H54 (cell line): ENCODE measurements around the gene PRKD1.
A peak's percentile ranks its signal among the peaks of the same experiment; 100 is the strongest.

ENCODE experiments used
- DNase-seq: peaks from one replicate; pipeline ENCODE4 v3.0.0; 2011; ENCODE audit warnings: low spot score, mixed read lengths; ENCODE audit not compliant: insufficient read length
- FAIRE-seq: peaks from 3 replicates; lab custom pipeline; 2011; peaks lifted over from hg19 to GRCh38; lab: Jason Lieb, UNC
- POLR2A ChIP-seq: IDR thresholded peaks from 2 replicates; pipeline ENCODE4 v1.6.1; 2011; ENCODE audit warnings: low read depth, mild to moderate bottlenecking, low read length

Gene PRKD1

DNA sequence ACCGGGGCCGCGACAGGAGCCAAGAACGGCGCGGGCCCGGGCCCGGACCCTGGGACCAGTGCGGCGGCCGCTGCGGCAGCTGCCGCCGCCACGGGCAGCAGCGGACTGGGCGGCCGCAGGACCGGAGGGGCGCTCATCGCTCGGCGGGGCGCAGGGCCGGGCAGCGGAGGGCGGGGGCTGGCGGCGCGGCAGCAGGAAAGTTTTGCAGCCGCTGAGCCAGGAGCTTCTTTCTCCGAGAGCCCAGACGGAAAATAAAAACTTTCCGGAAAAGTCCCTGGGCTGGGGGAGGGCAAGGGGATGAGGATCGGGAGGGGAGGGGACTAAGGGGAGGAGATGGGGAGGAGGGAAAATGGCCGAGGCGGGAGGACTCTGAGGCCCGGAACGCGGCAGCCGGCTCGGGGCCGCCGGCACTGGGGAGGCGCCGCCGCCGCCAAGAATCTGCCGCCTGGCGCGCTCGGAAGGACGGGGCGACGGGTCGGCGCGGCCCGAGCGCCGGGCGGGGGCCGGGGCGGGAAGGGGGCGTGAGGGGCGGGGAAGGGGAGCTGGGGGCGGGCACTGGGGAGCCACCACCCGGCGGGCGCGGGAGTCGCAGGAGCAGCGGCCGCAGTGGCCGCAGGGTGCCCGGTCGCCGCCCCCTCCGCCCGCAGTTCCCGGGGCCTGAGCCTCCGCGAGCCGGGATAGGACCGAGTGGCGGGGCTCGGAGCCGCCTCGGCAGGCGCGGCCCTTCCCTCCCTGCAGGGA is at the start of gene PRKD1:
TSS of gene PRKD1 (minus strand) at position 472 of the 741 bp plus-strand sequence.
- DNase-seq (peak; percentile 35), FAIRE-seq (no peak)
- TF ChIP-seq POLR2A, result no peak; the same call in 1 of the 2 replicates

DNA sequence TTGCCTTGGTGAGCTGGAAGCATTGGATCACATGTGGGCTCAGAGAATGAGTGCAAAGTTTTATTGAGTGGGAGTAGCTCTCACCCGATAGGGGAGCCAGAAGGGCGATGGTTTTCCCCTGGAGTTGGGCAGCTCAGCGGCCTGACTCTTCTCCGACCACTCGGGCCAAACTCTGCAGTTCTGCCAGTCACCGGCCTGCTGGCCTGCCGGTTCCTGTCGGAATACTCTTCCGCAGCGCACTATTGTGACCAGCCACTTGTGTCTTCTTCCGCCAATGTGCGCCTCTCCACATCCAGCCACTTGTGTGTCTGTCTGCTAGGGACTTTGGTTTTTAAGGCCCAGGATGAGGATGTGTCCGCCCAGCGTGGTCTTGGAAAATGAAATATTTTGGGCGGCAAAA is 43.5 kb upstream of the PRKD1 start:
- no peak for TF ChIP-seq POLR2A
- no peak for DNase-seq
- FAIRE-seq, result no peak

DNA sequence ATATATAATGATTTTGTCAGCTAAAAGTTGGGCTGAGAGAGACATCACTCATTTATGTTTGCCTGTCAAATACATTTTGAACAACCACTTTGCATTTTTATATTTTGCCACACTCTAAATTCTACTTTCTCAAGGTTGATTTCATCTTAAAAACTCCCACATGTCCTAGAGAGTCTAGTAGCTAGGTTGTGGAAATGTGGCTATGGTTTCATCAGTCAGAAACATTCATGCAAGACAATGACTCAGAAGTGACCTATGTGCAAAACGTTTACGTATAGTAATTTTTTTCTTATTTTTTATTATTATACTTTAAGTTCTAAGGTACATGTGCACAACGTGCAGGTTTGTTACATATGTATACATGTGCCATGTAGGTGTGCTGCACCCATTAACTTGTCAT is 27.4 kb upstream of the PRKD1 start:
- DNase-seq (no peak), FAIRE-seq (no peak)
- TF ChIP-seq POLR2A, result no peak

DNA sequence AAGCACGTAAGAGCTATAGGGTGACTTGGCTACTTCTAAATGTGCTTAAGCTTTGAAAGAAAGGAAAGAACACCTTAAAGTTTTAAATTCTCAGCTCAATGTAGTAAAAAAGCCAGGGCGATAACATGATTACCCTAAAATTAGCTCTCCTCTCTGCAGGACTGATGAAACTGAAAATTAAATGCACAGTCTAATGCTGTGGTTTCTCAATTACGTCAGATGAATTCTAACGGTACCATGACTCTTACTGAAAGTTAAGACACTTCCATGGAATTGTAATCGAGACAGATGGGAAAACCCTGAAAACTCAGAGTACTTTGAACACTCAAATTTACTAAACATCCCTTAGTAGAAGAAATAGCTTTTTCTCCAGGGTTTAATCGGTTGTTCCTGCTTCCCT is 25.9 kb upstream of the PRKD1 start:
- TF ChIP-seq POLR2A, result no peak
- no peak for FAIRE-seq
- no peak for DNase-seq

DNA sequence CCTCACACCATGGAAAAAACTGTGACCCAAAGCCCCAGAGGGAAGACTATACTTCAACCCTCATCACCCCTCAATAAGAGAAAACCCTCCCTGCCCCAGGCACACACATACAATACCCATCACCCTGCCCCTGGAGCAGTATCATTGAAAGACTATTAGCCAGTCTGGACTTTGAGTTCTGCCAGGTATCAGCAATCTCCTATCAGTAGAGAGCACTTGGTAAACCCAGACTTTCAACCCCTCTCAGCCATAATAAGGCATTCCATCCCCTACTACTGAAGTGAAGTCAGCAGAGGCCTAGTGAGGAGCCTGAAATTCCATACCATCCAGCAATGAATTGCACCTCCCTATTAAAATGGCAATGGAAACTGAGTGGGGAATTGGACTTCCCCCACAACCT is 16.4 kb upstream of the PRKD1 start:
- no peak for TF ChIP-seq POLR2A
- DNase-seq (no peak), FAIRE-seq (no peak)

DNA sequence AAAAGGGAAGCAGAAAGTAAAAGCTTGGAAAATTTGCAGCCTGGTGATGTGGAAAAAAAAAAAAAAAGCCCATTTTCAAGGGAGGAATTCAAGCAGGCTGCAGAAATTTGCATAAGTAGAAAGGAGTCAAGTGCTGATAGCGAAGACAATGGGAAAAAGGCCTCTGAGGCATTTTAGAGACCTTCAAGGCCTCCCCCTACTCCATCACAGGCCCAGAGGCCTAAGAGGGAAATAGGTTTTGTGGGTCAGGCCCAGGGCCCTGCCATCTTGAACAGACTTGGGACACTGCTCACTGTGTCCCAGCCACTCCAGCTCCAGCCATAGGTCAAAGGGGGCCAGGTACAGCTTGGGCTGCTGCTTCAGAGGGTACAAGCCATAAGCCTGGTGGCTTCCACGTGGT is 13.8 kb upstream of the PRKD1 start:
- no peak for TF ChIP-seq POLR2A
- no peak for FAIRE-seq
- no peak for DNase-seq

DNA sequence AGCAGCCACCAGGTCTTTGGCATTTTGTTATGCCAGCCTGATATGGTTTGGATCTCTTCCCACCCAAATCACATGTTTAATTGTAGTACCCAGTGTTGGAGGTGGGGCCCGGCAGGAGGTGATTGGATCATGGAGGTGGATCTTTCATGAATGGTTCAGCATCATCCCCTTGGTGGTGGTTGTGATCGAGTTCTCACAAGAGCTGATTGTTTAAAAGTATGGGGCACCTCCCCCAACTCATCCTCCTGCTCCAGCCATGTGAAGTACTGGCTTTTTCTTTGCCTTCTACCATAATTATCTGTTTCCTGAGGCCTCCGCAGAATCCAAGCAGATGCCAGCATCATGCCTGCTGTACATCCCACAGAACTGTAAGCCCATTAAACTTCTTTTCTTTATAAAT is 12.8 kb upstream of the PRKD1 start:
- TF ChIP-seq POLR2A, result no peak
- FAIRE-seq, result no peak
- no peak for DNase-seq

DNA sequence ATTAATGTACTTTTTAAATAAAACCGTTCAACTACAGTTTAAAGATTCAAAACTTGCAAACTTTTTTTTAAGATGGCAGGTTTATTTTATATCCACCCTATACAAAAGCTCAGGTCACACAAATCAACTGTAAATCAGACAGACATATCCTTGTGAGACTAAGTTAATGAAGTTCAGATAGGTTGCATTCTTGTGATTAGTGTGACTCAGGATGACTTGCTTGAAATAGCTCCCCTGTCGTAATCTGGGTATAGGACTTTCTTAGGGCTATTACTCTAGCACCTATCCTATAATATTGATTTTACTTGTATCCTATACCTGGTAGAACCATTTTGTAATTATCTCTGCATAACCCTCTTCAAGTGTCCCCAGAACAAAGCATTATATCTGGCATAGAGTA is 9.5 kb upstream of the PRKD1 start:
- DNase-seq (no peak), FAIRE-seq (peak; percentile 70)
- no peak for TF ChIP-seq POLR2A

DNA sequence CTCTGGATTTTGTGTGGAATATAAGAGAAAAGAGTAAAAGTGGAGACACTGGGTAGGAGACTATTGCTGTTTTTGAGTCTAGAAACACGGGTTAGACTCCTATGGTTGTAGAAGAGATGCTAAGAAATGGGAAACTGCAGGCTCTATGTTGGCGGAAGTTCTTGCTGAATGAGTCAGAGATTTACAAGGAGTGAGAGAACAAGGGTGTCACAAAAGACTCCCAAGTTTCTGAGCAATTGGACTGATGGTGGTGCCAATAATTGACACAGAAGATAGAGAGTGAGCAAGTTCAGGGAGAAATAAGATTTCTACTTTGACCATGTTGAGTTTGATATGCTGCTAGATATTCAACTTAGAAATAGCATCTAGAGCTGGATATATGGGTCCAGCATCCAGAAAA is 2.6 kb upstream of the PRKD1 start:
- DNase-seq (peak; percentile 21), FAIRE-seq (peak; percentile 11)
- TF ChIP-seq POLR2A, result no peak

DNA sequence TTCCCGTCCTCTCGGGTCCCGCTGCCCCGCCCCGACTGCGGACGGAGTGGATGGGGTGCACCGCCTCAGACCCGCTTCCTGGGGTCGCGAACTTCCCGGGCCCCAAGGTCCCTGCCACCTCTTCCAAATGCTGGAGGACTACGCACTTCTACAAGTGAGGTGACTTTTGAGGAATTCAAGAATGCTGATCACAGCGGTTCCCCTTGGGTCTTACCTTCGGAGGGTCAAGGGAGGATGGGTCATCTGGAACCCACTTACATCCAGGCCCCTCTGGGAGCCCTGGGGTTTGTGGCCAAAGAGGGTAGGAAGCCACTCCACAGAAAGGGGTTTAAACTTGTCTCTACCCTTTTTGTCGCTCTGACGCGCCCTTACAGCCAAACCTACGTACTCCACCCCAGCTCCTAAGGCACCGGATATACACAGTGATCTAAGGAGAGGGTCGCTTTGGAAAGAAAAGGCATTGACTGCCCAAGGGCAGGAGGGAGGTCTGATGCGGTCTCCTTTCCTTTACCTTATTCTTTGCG is 532 bp upstream of the PRKD1 start:
- no peak for TF ChIP-seq POLR2A
- DNase-seq (no peak), FAIRE-seq (no peak)

DNA sequence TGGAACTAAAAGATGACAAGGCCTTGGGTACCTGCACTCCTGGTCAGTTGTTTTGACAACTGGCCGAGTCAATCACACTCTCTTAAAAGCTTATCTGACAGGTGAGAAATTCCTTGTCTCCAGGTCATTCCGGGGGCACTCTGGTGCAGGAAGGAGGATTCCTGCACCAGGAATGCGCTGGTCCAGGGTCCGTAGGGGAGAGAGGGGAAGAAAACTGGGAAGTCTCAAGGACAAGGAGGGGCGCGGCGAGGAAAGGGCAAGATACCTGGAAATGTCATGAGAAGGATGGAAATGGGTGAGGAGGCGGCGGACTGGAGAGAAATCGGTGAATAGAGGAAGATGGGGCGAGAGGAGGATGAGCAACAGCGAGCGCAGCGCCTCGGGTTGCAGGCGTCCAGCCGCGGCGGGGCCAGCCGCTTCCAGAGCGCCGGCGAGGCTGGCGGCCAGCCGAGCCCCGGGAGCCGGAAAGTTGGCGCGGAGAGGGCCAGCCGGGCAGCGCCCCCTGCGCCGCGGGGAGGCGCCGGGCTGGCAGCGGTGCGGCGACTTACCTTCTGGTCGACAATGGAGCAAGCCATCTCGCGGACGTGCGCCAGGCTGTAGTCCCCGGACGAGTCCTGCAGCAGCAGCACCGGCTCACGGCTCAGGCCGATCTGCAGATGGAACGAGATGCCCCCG is 809 bp downstream of the PRKD1 start:
- FAIRE-seq, result no peak
- DNase-seq, result no peak
- TF ChIP-seq POLR2A, result no peak

DNA sequence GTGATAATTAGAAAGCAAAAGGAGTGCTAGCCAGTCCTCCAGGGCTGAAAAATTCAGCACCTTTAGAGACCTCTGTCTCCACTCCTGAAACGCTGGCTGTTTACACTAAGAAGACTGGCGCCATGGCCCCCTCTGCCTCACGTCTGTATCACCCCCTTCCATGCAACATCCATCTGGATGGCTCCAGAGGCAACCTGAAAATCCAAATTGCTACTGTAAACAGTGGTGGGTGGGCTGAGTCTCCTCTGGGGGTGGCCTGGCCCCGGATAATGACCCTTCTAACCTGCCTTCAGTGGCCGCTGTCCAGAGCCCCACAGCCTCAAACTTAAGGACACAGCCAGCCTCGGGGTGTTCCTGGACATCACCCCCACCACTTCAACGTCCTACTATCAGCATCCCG is 1.4 kb downstream of the PRKD1 start:
- no peak for TF ChIP-seq POLR2A
- DNase-seq, result no peak

DNA sequence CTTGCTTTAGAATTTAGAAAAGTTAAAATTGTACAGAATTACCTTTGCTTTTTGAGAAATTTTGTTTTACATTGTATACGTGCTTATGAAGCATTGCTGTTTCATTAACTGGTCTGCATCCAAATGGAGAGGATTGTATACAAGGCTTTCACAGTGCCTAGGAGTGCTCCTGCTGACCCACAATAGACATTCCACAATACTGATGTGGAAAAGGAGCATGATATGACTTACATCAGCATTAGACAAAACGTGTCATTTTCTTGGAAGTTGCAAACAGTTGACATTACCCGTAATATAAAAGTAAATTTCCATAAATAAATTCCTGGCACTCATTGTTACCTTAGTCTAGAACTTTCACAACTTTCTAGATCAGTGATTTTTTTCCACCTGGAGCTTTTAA is 1.9 kb downstream of the PRKD1 start:
- FAIRE-seq (no peak), DNase-seq (no peak)
- TF ChIP-seq POLR2A, result no peak

More for the DNA sequence above, 1.4 kb downstream of the PRKD1 start:
- FAIRE-seq, result no peak

DNA sequence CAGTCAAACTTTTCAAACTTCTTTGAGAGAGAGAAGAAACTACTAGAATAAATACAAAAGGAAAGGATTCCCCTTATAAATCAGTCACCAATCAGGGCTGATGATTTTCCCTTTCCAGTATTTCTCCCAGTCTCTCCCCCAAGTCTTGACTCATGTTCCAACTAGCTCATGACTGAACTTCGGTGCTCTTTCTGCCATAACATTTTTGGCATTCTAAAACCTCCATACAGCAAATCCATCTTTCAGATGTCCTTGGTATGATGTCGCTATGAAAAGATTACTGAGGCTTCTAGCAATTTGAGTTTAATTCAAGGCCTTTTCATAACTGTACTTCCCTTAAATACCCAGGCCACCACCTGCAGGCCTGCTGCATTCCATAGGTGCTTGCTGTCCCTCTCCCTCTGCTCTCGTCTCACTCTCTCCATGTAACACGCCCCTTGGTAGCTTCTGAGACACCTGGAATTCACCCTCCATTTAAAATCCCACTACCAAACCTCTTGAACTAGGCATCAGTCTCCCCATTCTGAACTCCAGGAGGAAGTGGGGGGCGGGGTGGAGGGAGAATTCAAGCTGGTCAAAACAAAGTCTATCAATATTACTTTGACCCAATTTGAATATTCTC is 2.4 kb downstream of the PRKD1 start:
- no peak for TF ChIP-seq POLR2A
- peak; percentile 20 for FAIRE-seq
- no peak for DNase-seq
